ENCODE data around the gene RTKN2.

- TF ChIP-seq EP300 (conservative IDR thresholded peaks at IDR 0.05; ENCODE audit: poor library complexity, severe bottlenecking), result no peak
- TF ChIP-seq CTCF (IDR thresholded peaks at IDR 0.05; ENCODE audit: poor library complexity, severe bottlenecking), result no peak
- TF ChIP-seq REST (IDR thresholded peaks at IDR 0.05; ENCODE audit: borderline replicate concordance), result no peak
- no peak for TF ChIP-seq MXI1 (conservative IDR thresholded peaks at IDR 0.05; ENCODE audit: poor library complexity, severe bottlenecking)
- no peak for TF ChIP-seq POLR2AphosphoS5 (IDR thresholded peaks at IDR 0.05)
- no peak for TF ChIP-seq RAD21 (conservative IDR thresholded peaks at IDR 0.05)
- TF ChIP-seq EZH2 (IDR thresholded peaks at IDR 0.05; ENCODE audit: borderline replicate concordance, insufficient read depth, low read length, poor library complexity, severe bottlenecking), result no peak
These were observed 106.2 kb downstream of the RTKN2 start for GRCh38 chr10:62162261-62162981.

Data from neural cell (in vitro differentiated cells).